HEK293T (cell line): ENCODE data around the gene TIMP3.

Source experiments
- BHLHE40 ChIP-seq: fragments of 450-650 bp; IDR thresholded peaks from 2 replicates; pipeline ENCODE4 v1.6.1; 2016; ENCODE audit warnings: mild to moderate bottlenecking, moderate library complexity, borderline replicate concordance
- CTBP1 ChIP-seq: fragments of 450-650 bp; IDR thresholded peaks from 2 replicates; pipeline ENCODE4 v1.6.1; 2016; ENCODE audit warnings: borderline replicate concordance
- SP1 ChIP-seq: fragments of 450-650 bp; IDR thresholded peaks from 2 replicates; pipeline ENCODE4 v1.6.1; 2017
- ZNF384 ChIP-seq: fragments of 450-650 bp; IDR thresholded peaks from 2 replicates; pipeline ENCODE4 v1.6.1; 2016
- TF ChIP-seq, protein P1 (sequence below): fragments of 450-650 bp; IDR thresholded peaks from 2 replicates; pipeline ENCODE4 v1.6.1; 2016

DNA sequence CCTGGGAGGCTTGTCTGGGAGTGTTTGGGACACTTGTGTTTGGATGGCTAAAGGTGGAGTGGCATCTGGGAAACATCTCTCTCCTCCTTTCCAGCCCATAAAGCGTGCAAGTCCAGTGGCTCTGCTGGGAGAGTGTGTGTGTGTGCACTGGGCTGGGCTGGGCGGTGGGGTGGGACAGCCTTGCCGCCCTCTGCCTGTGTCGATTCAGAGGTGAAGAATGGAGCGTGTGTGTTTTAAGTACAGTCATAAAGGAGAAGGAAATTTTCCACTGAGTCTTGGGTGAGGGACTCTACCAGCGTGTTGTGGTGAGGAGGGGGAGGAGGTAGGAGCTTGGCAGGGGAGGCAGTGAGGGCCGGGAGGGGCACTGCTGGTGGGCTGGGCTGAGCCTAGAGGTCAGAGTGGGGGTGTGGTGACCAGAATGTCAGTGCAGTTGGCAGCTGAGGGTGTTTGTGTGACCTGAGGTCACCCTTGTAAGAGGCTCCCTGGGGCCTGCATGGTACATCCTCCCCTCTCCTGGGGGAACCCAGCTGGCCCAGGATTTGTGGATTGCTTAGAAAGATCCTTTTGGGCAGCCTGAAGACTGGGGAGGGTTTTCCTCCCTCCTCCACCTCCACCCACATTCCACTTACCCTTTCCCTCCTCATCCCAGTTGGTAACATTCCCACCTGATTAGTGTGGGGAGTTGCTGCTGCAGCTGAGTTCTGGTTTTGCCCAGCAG, 1.7 kb downstream of the TIMP3 start:
- no peak for TF ChIP-seq BHLHE40
- TF ChIP-seq ZNF384: no peak
- TF ChIP-seq, protein P1, sequence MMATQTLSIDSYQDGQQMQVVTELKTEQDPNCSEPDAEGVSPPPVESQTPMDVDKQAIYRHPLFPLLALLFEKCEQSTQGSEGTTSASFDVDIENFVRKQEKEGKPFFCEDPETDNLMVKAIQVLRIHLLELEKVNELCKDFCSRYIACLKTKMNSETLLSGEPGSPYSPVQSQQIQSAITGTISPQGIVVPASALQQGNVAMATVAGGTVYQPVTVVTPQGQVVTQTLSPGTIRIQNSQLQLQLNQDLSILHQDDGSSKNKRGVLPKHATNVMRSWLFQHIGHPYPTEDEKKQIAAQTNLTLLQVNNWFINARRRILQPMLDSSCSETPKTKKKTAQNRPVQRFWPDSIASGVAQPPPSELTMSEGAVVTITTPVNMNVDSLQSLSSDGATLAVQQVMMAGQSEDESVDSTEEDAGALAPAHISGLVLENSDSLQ: no peak
- TF ChIP-seq SP1: no peak
- no peak for TF ChIP-seq CTBP1
